Endothelial cell of umbilical vein (primary cell): ENCODE results near the gene RIMKLB. TPM values are rescaled to one million over a fixed set of nuclear protein-coding genes. Genes with fewer than 3 reads are reported as not detected.

Experiments used
- BruUV-seq: library from RNA; stranded (reverse); fragments of 400-500 nt; replicated peaks from 2 replicates; lab custom pipeline; 2021; lab: Mats Ljungman, UMichigan
- CTCF ChIA-PET: fragments of 300-600, 350-600 bp; sonication (Branson Sonifier 250); formaldehyde crosslinking; loops from one replicate; lab custom pipeline; 2021; ENCODE audit warnings: antibody characterized with exemption, inconsistent platforms; lab: Charles Lee
- POLR2A ChIA-PET: fragments of 300-600, 350-600 bp; sonication (Branson Sonifier 250); formaldehyde crosslinking; loops from one replicate; lab custom pipeline; 2021; ENCODE audit warnings: antibody characterized with exemption, inconsistent platforms; lab: Charles Lee
- DNase-seq: peaks from one replicate; pipeline ENCODE4 v3.0.0-alpha.2; 2011; ENCODE audit warnings: low read depth, low spot score
- FAIRE-seq: peaks from 2 replicates; lab custom pipeline; 2011; peaks lifted over from hg19 to GRCh38; lab: Jason Lieb, UNC
- H2AFZ ChIP-seq: 2 replicates; pipeline ENCODE4 v1.6.0; 2012; ENCODE audit warnings: low read depth, low read length, control low read depth, inconsistent platforms
- H3K27ac ChIP-seq: 2 replicates; pipeline ENCODE4 v1.5.1; 2011; ENCODE audit warnings: low read depth, mild to moderate bottlenecking, control low read depth, low read length, moderate library complexity; ENCODE audit not compliant: insufficient read depth
- H3K27me3 ChIP-seq, 2 experiments: 2 replicates each; pipeline versions ENCODE4 v1.6.0 to v1.6.1; 2011; ENCODE audit warnings: low read length in 2 of 2, mixed read lengths in 1 of 2; ENCODE audit not compliant: control insufficient read depth in 2 of 2, insufficient read depth in 2 of 2
- H3K36me3 ChIP-seq, 2 experiments: 2 replicates in 1 of 2; 3 replicates in 1 of 2; pipeline ENCODE4 v1.5.1; 2011; ENCODE audit warnings: low read length in 2 of 2, mild to moderate bottlenecking in 1 of 2, moderate library complexity in 1 of 2; ENCODE audit not compliant: control insufficient read depth in 2 of 2, insufficient read depth in 2 of 2; ENCODE audit errors: extremely low read depth in 1 of 2
- H3K4me1 ChIP-seq: 3 replicates; pipeline ENCODE4 v1.5.1; 2011; ENCODE audit warnings: mild to moderate bottlenecking, low read length; ENCODE audit not compliant: control insufficient read depth, insufficient read depth; ENCODE audit errors: extremely low read depth
- H3K4me2 ChIP-seq: 2 replicates; pipeline ENCODE4 v1.6.1; 2011; ENCODE audit warnings: low read length, control low read depth, mixed read lengths; ENCODE audit not compliant: insufficient read depth
- H3K4me3 ChIP-seq, 3 experiments: fragments of 200-600 bp in 1 of 3; sonication (generic), shearing (Covaris generic) in 1 of 3; replicated peaks in 1 of 3; 2 replicates each; pipeline ENCODE4 v1.5.1; 2011 to 2016; ENCODE audit warnings: control low read depth in 3 of 3, low read length in 3 of 3, mild to moderate bottlenecking in 2 of 3, inconsistent platforms in 1 of 3, low read depth in 1 of 3, moderate library complexity in 1 of 3; ENCODE audit not compliant: insufficient read depth in 1 of 3
- H3K79me2 ChIP-seq: 2 replicates; pipeline ENCODE4 v1.6.0; 2012; ENCODE audit warnings: low read length, inconsistent platforms; ENCODE audit not compliant: control insufficient read depth, insufficient read depth
- H3K9ac ChIP-seq: replicated peaks from 2 replicates; pipeline ENCODE3; 2011; ENCODE audit warnings: low read length, control low read depth; ENCODE audit not compliant: insufficient read depth; ENCODE audit errors: extremely low read depth
- H3K9me1 ChIP-seq: replicated peaks from 3 replicates; pipeline ENCODE4 v1.6.0; 2011; ENCODE audit warnings: mild to moderate bottlenecking, low read length; ENCODE audit not compliant: control insufficient read depth, insufficient read depth; ENCODE audit errors: extremely low read depth
- H3K9me3 ChIP-seq: replicated peaks from 2 replicates; pipeline ENCODE4 v1.5.1; 2012; ENCODE audit warnings: low read length, inconsistent platforms; ENCODE audit not compliant: control insufficient read depth, insufficient read depth
- H4K20me1 ChIP-seq: replicated peaks from 2 replicates; pipeline ENCODE3; 2011; ENCODE audit warnings: mild to moderate bottlenecking, low read length; ENCODE audit not compliant: control insufficient read depth, insufficient read depth; ENCODE audit errors: extremely low read depth
- EZH2 ChIP-seq: IDR thresholded peaks from 2 replicates; pipeline ENCODE4 v1.6.1; 2012; ENCODE audit warnings: borderline replicate concordance, low read depth, mild to moderate bottlenecking, moderate library complexity, low read length, inconsistent platforms; ENCODE audit not compliant: severe bottlenecking
- FOS ChIP-seq: IDR thresholded peaks from 2 replicates; pipeline ENCODE4 v1.6.1; 2011; ENCODE audit warnings: mild to moderate bottlenecking, low read length, moderate library complexity, borderline replicate concordance; ENCODE audit not compliant: insufficient read depth
- GATA2 ChIP-seq: IDR thresholded peaks from 2 replicates; pipeline ENCODE4 v1.7.0; 2011; ENCODE audit warnings: low read depth, mild to moderate bottlenecking, moderate library complexity, mixed read lengths, low read length; ENCODE audit not compliant: insufficient read length, insufficient read depth
- JUN ChIP-seq: IDR thresholded peaks from 2 replicates; pipeline ENCODE4 v1.6.1; 2011; ENCODE audit warnings: borderline replicate concordance, low read depth; ENCODE audit not compliant: insufficient read length, insufficient read depth
- MYC ChIP-seq: IDR thresholded peaks from one replicate; pipeline ENCODE4 v1.6.1; 2011; ENCODE audit warnings: mild to moderate bottlenecking, low read depth, low read length
- POLR2A ChIP-seq: IDR thresholded peaks from 2 replicates; pipeline ENCODE4 v1.6.1; 2012; ENCODE audit warnings: low read depth, mild to moderate bottlenecking, control low read depth, low read length
- POLR2AphosphoS5 ChIP-seq: IDR thresholded peaks from 2 replicates; pipeline ENCODE4 v1.6.1; 2012; ENCODE audit warnings: low read depth, mild to moderate bottlenecking, control low read depth, low read length, moderate library complexity; ENCODE audit not compliant: insufficient read depth
- dilution Hi-C: fragments of 300-500 bp; cut with MboI; formaldehyde crosslinking; loops from one replicate; pipeline ENCODE4 v1.15.0; 2019; ENCODE audit warnings: low sequenced_read_pairs; ENCODE audit not compliant: extremely low pct_ligation_motif_present
- intact Hi-C: fragments of 100-400 bp; cut with micrococcal nuclease; formaldehyde crosslinking; loops from one replicate; pipeline ENCODE4 v1.10.0; 2022
- polyA plus RNA-seq, 4 experiments: library from polyadenylated mRNA; depleted of rRNA in 3 of 4; stranded (reverse) in 3 of 4; unstranded in 1 of 4; fragments of >200 nt; gene quantifications; 2 replicates each; pipeline versions ENCODE4 v1.2.1 to v1.2.3, GENCODE V29; 2011 to 2012; ENCODE audit warnings: missing spikeins in 1 of 4
- total RNA-seq: library from RNA; stranded (reverse); gene quantifications from 2 replicates; pipeline ENCODE4 v1.2.3, GENCODE V29; 2021
- TF ChIP-seq, protein P1 (sequence below): IDR thresholded peaks from 2 replicates; pipeline ENCODE4 v1.6.1; 2011; ENCODE audit not compliant: insufficient read depth, insufficient read length
- TF ChIP-seq, protein P2 (sequence below), 2 donors: IDR thresholded peaks; 1 replicate in 1 of 2; 2 replicates in 1 of 2; pipeline ENCODE4 v1.5.1; 2011; ENCODE audit warnings: low read length in 2 of 2, mild to moderate bottlenecking in 2 of 2, moderate library complexity in 2 of 2, control low read depth in 1 of 2, inconsistent platforms in 1 of 2, low read depth in 1 of 2; ENCODE audit not compliant: insufficient read depth in 1 of 2; ENCODE audit errors: extremely low read depth in 1 of 2

The RIMKLB gene
- total and polyA plus RNA-seq, 2 donors (not counting 3 experiments of a cell fraction or from before 2014, with no cell fraction given): 35.5 to 64.3 TPM

DNA sequence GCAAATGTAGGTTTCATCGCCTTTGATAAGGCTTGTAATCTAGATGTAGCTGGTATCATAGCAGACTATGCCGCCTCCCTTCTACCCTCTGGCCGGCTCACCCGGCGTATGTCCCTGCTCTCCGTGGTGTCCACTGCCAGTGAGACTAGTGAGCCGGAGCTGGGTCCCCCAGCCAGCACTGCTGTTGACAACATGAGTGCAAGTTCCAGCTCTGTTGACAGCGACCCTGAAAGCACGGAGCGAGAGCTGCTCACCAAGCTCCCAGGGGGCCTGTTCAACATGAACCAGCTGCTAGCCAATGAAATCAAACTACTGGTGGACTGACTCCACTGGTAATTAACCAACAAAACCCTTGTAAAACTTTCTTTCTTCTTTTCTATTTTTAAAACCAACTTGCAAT is 75.7 kb downstream of the RIMKLB start:
- Histone ChIP-seq H3K9ac (no peak overlapping the region), H3K4me3 (no peak overlapping the region), H3K4me2 (no peak overlapping the region), H3K9me3 (no peaks in the 10 kb centered on the region), H3K79me2 (no peaks in the 10 kb centered on the region), H3K4me1 (no peaks in the 10 kb centered on the region), H2AFZ (no peak overlapping the region), H3K9me1 (no peaks in the 10 kb centered on the region), H3K27ac (no peak overlapping the region), H3K36me3 (peaks cover 4 to 8% of the 10 kb centered on the region in 2 experiments), H4K20me1 (no peaks in the 10 kb centered on the region), H3K27me3 (no peaks in the 10 kb centered on the region)
- intact Hi-C loops: no loop called here
- BruUV-seq: no TSS peak
- TF ChIP-seq MYC: no peak
- TF ChIP-seq, protein P1, sequence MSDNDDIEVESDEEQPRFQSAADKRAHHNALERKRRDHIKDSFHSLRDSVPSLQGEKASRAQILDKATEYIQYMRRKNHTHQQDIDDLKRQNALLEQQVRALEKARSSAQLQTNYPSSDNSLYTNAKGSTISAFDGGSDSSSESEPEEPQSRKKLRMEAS: no peak
- dilution Hi-C loops: no loop called here
- CTCF ChIA-PET: no interaction called here
- POLR2A ChIA-PET: no interaction called here
- FAIRE-seq: no peak
- no peak for DNase-seq

DNA sequence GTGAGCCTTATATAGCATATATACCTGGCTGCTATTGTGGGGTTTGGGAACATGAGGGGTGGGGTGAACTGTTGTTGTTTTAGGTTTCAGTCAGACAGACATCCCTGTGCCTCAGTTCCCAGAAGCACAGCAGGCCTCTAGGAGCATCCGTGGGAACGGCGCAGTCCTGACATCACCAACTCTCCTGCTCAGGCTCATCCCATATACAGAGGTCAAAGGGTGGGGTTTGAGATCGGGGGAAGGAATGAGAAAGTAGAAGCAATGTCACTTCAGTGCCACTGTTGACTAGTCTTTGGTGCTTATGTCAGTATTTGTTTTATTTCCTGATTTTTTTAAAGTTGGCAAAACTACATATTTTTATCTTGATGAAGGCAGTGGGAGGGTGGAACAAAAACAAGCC is 81.5 kb downstream of the RIMKLB start:
- BruUV-seq: no TSS peak
- Histone ChIP-seq H3K9me1 (no peaks in the 10 kb centered on the region), H2AFZ (no peak overlapping the region), H3K27ac (no peak overlapping the region), H3K79me2 (no peaks in the 10 kb centered on the region), H3K4me3 (no peak overlapping the region), H3K36me3 (peaks cover 0 to 10% of the 10 kb centered on the region in 2 experiments), H3K27me3 (no peaks in the 10 kb centered on the region), H3K4me1 (peaks cover 4% of the 10 kb centered on the region), H3K4me2 (no peak overlapping the region), H3K9me3 (no peaks in the 10 kb centered on the region), H4K20me1 (no peaks in the 10 kb centered on the region), H3K9ac (no peak overlapping the region)
- intact Hi-C loops: no loop called here
- no peak for TF ChIP-seq FOS
- no peak for TF ChIP-seq JUN
- TF ChIP-seq POLR2A: no peak
- TF ChIP-seq POLR2AphosphoS5: no peak
- TF ChIP-seq GATA2: no peak
- TF ChIP-seq MYC: no peak
- TF ChIP-seq, protein P1: no peak
- no peak for TF ChIP-seq EZH2
- TF ChIP-seq, protein P2, sequence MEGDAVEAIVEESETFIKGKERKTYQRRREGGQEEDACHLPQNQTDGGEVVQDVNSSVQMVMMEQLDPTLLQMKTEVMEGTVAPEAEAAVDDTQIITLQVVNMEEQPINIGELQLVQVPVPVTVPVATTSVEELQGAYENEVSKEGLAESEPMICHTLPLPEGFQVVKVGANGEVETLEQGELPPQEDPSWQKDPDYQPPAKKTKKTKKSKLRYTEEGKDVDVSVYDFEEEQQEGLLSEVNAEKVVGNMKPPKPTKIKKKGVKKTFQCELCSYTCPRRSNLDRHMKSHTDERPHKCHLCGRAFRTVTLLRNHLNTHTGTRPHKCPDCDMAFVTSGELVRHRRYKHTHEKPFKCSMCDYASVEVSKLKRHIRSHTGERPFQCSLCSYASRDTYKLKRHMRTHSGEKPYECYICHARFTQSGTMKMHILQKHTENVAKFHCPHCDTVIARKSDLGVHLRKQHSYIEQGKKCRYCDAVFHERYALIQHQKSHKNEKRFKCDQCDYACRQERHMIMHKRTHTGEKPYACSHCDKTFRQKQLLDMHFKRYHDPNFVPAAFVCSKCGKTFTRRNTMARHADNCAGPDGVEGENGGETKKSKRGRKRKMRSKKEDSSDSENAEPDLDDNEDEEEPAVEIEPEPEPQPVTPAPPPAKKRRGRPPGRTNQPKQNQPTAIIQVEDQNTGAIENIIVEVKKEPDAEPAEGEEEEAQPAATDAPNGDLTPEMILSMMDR (IDR thresholded peaks at IDR 0.05; ENCODE audit: extremely low read depth in 1 of 2, insufficient read depth in 1 of 2, low read depth in 1 of 2, low read length in 2 of 2): no peak
- dilution Hi-C loops: no loop called here
- ChIA-PET POLR2A (no interaction called here), CTCF (interaction anchor here (0.9 to 1.2 kb wide), 2 partner anchors 81 to 122 kb away, joined by 3 read pairs; no protein-coding TSS in a partner anchor)
- DNase-seq (peak; percentile 32), FAIRE-seq (no peak)
